Left lung (tissue), 10 donors: ENCODE measurements around the gene P4HTM. TPM values are rescaled to one million over a fixed set of nuclear protein-coding genes. Genes with fewer than 3 reads are reported as not detected.

Experiments
- ATAC-seq: fragments of 200-7000 bp; cut with Tn5 transposase; one replicate; pipeline ENCODE4 v1.9.1; 2020; ENCODE audit warnings: moderate library complexity
- DNase-seq, 4 donors: peaks; one replicate each; pipeline ENCODE4 v3.0.0-alpha.2; 2013 to 2020
- H3K27ac ChIP-seq, 2 donors: fragments of 200-600 bp; sonication (generic) in 1 of 2; one replicate each; pipeline versions ENCODE4 v1.5.0 to v1.8.0; 2020 to 2021
- H3K27me3 ChIP-seq, 2 donors: fragments of 200-600 bp; sonication (generic) in 1 of 2; one replicate each; pipeline versions ENCODE4 v1.5.0 to v1.8.0; 2020 to 2021
- H3K36me3 ChIP-seq, 2 donors: fragments of 200-600 bp; sonication (generic) in 1 of 2; one replicate each; pipeline versions ENCODE4 v1.5.0 to v1.8.0; 2020 to 2021
- H3K4me1 ChIP-seq, 2 donors: fragments of 200-600 bp; one replicate each; pipeline ENCODE4 v1.8.0; 2021
- H3K4me3 ChIP-seq, 2 donors: fragments of 200-600 bp; sonication (generic) in 1 of 2; one replicate each; pipeline versions ENCODE4 v1.5.0 to v1.8.0; 2020 to 2021; ENCODE audit warnings: mild to moderate bottlenecking in 1 of 2
- H3K9me3 ChIP-seq, 2 donors: fragments of 200-600 bp; sonication (generic) in 1 of 2; one replicate each; pipeline versions ENCODE4 v1.5.0 to v1.8.0; 2020 to 2021
- intact Hi-C, 2 donors: fragments of 100-400 bp; cut with DNase I; formaldehyde crosslinking; loops; one replicate each; pipeline versions ENCODE4 v1.11.2 to v1.14.2; 2022
- polyA plus RNA-seq, 6 donors: library from polyadenylated mRNA; unstranded; fragments of 120-200 nt; gene quantifications; one replicate each; pipeline ENCODE4 v1.2.1, GENCODE V29; 2013; ENCODE audit not compliant: insufficient read length in 6 of 6
- total RNA-seq, 2 donors: library from RNA; stranded (reverse); fragmentation: NEBNext Ultra II Directional; extraction: Animal tissue kit (Norgen Biotek cat#: 25700); gene quantifications; one replicate each; pipeline ENCODE4 v1.2.1, GENCODE V29; 2021
- TF ChIP-seq, protein P1 (sequence below), 2 donors: fragments of 200-600 bp; sonication (generic) in 1 of 2; IDR thresholded peaks; one replicate each; pipeline versions ENCODE4 v1.5.0 to v1.8.0; 2021; ENCODE audit warnings: antibody characterized with exemption in 2 of 2
- donor health status: DM: no; HTN: yes; CAD: no.
- donor health status: DM: no; HTN: no; CAD: no.

Gene P4HTM
- total and polyA plus RNA-seq, 8 donors: 26.6 to 43.1 (median 39.7) TPM

DNA sequence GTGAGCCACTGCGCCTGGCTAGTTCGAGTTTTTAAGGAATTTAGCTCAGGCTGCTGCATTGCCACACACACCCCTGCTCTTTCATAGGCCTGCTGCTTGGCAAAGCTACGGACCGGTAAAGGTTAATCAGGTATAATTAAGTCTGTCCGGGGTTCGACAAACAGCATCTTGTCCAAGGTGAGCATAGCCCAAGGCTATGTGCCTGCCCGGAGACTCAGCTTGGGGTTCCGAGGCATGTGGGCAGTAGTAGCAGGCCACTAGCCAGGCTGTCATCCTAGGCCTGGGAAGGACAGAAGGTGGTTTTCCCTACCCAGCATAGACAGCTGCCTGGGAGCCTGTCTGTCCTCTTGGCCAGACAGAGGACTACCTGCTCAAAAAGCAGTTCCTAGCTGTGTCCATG, 6.6 kb downstream of the P4HTM start:
- ATAC-seq: no peak
- H3K9me3 ChIP-seq: no peaks in the 10 kb centered on the region
- no peak for DNase-seq
- H3K27me3 ChIP-seq: no peaks in the 10 kb centered on the region
- H3K4me1 ChIP-seq: peaks cover 4 to 12% of the 10 kb centered on the region in 2 donors
- no peak overlapping the region for H3K27ac ChIP-seq
- intact Hi-C loops: no loop called here
- TF ChIP-seq, protein P1, sequence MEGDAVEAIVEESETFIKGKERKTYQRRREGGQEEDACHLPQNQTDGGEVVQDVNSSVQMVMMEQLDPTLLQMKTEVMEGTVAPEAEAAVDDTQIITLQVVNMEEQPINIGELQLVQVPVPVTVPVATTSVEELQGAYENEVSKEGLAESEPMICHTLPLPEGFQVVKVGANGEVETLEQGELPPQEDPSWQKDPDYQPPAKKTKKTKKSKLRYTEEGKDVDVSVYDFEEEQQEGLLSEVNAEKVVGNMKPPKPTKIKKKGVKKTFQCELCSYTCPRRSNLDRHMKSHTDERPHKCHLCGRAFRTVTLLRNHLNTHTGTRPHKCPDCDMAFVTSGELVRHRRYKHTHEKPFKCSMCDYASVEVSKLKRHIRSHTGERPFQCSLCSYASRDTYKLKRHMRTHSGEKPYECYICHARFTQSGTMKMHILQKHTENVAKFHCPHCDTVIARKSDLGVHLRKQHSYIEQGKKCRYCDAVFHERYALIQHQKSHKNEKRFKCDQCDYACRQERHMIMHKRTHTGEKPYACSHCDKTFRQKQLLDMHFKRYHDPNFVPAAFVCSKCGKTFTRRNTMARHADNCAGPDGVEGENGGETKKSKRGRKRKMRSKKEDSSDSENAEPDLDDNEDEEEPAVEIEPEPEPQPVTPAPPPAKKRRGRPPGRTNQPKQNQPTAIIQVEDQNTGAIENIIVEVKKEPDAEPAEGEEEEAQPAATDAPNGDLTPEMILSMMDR (IDR thresholded peaks at IDR 0.05): no peak
- H3K4me3 ChIP-seq: no peak overlapping the region
- H3K36me3 ChIP-seq: peaks cover 0 to 30% of the 10 kb centered on the region in 2 donors

DNA sequence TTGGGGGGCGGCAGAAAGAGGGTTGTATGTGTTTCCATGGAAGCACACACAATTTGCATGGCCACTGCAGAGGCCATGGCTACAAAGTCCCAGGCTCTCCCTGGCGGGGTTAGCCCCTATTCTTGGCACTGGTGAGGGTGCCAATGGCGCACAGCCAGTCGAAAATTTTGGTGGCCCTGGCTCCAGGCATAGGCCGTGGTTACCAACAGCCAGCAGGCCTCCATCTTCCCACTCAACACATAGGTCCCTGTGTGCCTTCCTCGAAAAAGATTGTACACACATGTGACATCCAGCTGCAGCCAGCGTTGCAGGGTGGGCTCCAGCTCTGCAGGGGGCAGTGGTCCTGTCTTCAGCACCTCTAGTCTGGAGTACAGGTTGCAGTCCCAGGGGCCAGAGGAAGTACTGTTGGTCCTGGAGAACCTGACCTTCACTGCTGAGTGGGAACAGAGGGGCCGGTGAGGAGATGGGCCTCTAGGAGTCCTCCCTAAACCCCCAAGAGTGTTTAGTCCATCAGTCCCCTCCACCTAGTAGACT, 7.1 kb downstream of the P4HTM start:
- Histone ChIP-seq H3K4me1 (peaks cover 0 to 7% of the 10 kb centered on the region in 2 donors), H3K36me3 (peaks cover 0 to 30% of the 10 kb centered on the region in 2 donors), H3K27me3 (no peaks in the 10 kb centered on the region), H3K9me3 (no peaks in the 10 kb centered on the region), H3K4me3 (no peak overlapping the region), H3K27ac (no peak overlapping the region)
- ATAC-seq: no peak
- DNase-seq: no peak
- TF ChIP-seq, protein P1 (IDR thresholded peaks at IDR 0.05): no peak
- intact Hi-C loops: no loop called here

DNA sequence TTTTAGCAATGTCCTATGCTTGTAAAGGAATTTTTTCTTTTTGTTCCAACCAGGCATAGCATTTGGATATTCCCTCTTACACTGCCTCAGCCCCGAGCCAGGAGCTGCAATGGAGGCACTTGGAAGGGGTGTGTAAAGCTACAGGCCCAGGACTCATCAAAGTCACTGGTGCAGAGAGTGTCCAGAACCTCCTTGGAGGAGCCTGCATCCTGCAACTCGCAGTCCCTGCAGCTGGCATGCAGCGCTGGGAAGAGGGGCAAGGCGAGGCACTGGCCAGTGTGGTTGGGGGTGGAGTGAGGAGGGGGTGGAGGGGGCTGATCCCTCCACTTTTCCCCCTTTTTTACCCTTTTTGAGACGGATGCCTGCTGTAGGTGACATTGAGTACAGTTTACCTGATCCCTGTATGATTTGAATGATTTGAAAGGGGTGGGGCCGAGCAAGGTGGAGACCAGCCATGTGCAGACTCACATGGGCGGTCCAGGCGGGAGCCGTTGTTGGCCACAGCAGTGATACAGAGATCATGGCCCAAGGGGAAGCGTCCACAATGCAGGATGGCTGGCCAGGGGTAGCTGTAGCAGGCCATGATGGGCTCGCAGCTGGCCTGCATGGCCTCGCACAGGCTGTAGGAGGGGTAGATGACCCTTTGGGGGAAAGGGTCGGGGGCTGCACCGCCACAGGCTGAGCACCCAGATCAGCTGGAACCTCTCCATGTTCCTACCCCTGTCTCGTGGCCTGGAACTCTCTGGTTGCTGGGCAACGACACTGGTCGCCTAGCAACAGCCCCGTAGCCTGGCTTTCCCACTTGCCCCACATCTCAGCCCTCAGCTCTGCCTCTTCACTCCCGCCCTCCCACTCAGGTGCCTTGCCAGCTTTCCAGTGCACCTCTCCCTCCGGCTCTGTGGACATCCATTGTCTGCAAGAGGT, 7.9 kb downstream of the P4HTM start:
- no peak overlapping the region for H3K4me3 ChIP-seq
- TF ChIP-seq, protein P1 (IDR thresholded peaks at IDR 0.05): no peak
- H3K4me1 ChIP-seq: peaks cover 0 to 4% of the 10 kb centered on the region in 2 donors
- H3K9me3 ChIP-seq: no peaks in the 10 kb centered on the region
- no peak for ATAC-seq
- H3K36me3 ChIP-seq: peaks cover 0 to 30% of the 10 kb centered on the region in 2 donors
- intact Hi-C loops: no loop called here
- DNase-seq: no peak
- H3K27me3 ChIP-seq: no peaks in the 10 kb centered on the region
- no peak overlapping the region for H3K27ac ChIP-seq

DNA sequence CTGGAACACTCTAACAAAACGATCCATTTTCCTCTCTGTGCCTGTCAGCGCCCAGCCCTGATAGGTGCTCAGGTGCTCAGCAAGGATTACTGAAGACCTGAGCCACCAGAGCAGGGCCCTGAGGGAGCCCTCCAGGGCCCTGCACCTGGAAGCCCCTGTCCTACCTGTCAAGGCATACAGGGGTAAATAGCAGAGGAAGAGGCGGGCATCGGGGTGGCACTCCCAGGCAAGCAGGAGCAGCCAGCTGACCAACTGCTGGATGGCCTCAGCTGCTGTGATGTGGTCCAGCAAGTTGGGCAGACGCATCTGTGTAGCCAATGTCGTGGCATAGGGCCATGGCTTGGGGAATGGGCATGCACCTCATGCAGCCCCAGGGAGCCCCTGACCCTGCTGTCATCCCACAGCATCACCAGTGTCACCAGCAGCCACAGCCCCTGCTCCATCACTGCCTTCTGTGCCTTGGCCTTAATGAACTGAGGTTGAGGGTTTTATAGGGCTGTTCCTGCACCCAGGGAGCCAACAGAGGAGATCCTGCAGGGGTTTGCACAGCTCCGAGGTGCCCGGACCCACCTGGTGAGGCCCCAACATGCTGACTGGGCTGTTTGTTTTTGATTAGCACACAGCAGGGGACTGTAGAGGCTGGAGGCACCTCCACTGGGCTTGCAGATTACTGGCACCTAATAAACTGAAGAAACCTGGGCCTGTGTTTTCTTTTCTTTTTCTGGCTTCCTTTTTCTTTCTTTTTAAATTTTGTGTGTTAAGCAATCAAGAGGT, 9.2 kb downstream of the P4HTM start:
- H3K9me3 ChIP-seq: no peaks in the 10 kb centered on the region
- H3K4me1 ChIP-seq: no peaks in the 10 kb centered on the region
- peaks cover 0 to 28% of the 10 kb centered on the region in 2 donors for H3K36me3 ChIP-seq
- TF ChIP-seq, protein P1 (IDR thresholded peaks at IDR 0.05): no peak
- H3K4me3 ChIP-seq: no peak overlapping the region
- H3K27ac ChIP-seq: no peak overlapping the region
- ATAC-seq (no peak), DNase-seq (no peak)
- intact Hi-C loops: no loop called here
- H3K27me3 ChIP-seq: no peaks in the 10 kb centered on the region

DNA sequence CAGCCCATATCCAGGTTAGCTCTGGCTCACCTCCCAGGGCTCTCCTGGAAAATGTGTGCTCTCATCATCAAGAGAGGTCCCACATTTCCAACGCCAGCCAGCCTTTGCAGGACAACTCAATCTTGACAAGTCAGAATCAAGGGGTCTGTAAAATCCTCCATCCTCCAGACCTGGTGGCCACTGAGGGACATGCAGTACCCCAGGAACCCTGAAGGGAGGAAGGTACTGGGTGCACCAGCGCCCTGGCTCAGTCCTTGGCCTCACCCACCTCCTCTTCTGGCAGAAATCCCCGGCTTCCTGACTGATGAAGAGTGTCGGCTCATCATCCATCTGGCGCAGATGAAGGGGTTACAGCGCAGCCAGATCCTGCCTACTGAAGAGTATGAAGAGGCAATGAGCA, 11.1 kb downstream of the P4HTM start:
- peaks cover 0 to 10% of the 10 kb centered on the region in 2 donors for H3K36me3 ChIP-seq
- H3K27ac ChIP-seq: no peak overlapping the region
- TF ChIP-seq, protein P1 (IDR thresholded peaks at IDR 0.05): no peak
- no peak overlapping the region for H3K4me3 ChIP-seq
- intact Hi-C loops: no loop called here
- H3K9me3 ChIP-seq: no peaks in the 10 kb centered on the region
- peaks cover 2 to 6% of the 10 kb centered on the region in 2 donors for H3K4me1 ChIP-seq
- H3K27me3 ChIP-seq: no peaks in the 10 kb centered on the region
- DNase-seq (no peak), ATAC-seq (no peak)
